Gastrocnemius medialis (tissue), 4 donors: ENCODE results near the gene SGIP1.

Experiments
- POLR2A ChIP-seq, 2 donors: fragments of 450-650 bp; IDR thresholded peaks; one replicate each; pipeline ENCODE4 v1.6.1; 2017; ENCODE audit warnings: antibody characterized with exemption in 2 of 2, mild to moderate bottlenecking in 2 of 2, moderate library complexity in 2 of 2
- TF ChIP-seq, protein P1 (sequence below), 5 experiments: fragments of 450-650 bp in 3 of 5; fragments of 200-600 bp in 2 of 5; sonication (generic) in 2 of 5; IDR thresholded peaks in 4 of 5; conservative IDR thresholded peaks in 1 of 5; 1 replicate in 4 of 5; 2 replicates in 1 of 5; pipeline ENCODE4 v1.5.1; 2016 to 2019; ENCODE audit warnings: antibody characterized with exemption in 5 of 5, mild to moderate bottlenecking in 3 of 5, moderate library complexity in 3 of 5

DNA sequence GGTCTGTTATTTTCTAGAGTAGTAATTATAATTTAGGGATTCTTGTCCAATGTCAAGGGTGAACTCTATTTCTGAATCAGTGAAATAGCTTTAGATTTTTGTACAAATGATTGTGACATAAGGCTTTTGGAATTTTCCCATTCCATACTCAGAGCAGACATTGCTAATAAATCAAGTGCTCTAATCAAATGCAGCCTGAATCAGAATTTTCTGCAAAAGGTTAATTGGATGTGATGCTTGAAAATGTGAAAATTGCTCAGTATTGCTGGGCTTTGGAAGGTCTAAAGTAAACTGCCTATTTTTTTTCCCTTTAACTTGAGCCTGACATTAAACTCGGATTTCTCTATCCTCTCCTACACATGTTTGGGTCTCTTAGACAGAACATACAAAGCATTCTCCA is 23.2 kb downstream of the SGIP1 start:
- TF ChIP-seq, protein P1, sequence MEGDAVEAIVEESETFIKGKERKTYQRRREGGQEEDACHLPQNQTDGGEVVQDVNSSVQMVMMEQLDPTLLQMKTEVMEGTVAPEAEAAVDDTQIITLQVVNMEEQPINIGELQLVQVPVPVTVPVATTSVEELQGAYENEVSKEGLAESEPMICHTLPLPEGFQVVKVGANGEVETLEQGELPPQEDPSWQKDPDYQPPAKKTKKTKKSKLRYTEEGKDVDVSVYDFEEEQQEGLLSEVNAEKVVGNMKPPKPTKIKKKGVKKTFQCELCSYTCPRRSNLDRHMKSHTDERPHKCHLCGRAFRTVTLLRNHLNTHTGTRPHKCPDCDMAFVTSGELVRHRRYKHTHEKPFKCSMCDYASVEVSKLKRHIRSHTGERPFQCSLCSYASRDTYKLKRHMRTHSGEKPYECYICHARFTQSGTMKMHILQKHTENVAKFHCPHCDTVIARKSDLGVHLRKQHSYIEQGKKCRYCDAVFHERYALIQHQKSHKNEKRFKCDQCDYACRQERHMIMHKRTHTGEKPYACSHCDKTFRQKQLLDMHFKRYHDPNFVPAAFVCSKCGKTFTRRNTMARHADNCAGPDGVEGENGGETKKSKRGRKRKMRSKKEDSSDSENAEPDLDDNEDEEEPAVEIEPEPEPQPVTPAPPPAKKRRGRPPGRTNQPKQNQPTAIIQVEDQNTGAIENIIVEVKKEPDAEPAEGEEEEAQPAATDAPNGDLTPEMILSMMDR (IDR thresholded peaks at IDR 0.05 in 4 of 5, conservative IDR thresholded peaks at IDR 0.05 in 1 of 5): no peak
- TF ChIP-seq POLR2A (IDR thresholded peaks at IDR 0.05): no peak
